Activated naive CD4-positive, alpha-beta T cell treated with anti-CD3 and anti-CD28 coated beads, Interleukin-2, amount 50 U/mL, for 16 hours (primary cell): Measurements from ENCODE around the gene IL1RAPL1.

Source experiments
- DNase-seq: peaks from one replicate; pipeline ENCODE4 v3.0.0-alpha.2; 2020

IL1RAPL1 gene

GRCh38 chrX:29455702-29456101, 868.5 kb downstream of the IL1RAPL1 start:
- DNase-seq: no peak

GRCh38 chrX:29461039-29461438, 873.8 kb downstream of the IL1RAPL1 start:
- no peak for DNase-seq

DNA sequence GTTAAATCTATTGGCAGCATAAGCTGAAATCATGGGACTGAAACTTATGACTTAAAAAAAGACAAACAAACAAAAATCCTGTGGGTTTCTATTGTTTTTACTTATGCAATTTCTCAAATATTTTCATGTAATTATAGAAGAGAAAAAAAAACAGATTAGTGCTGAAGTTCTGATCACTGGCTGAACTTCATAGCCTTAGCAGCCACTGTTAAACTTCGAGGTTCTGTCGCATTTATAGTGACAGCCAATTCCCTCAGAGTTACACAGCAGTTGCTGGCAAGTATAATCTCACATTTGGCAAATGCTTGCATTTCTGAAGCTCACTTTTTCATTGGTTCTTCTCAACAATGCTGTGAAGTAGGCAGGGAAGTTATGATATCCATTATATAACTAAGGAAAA, 879.2 kb downstream of the IL1RAPL1 start:
- no peak for DNase-seq

GRCh38 chrX:29468911-29469494, 881.8 kb downstream of the IL1RAPL1 start:
- DNase-seq: no peak

- no peak for DNase-seq
Observed at GRCh38 chrX:29470030-29470429, 882.8 kb downstream of the IL1RAPL1 start.

- no peak for DNase-seq
Observed at GRCh38 chrX:29471829-29472228, 884.6 kb downstream of the IL1RAPL1 start.

DNA sequence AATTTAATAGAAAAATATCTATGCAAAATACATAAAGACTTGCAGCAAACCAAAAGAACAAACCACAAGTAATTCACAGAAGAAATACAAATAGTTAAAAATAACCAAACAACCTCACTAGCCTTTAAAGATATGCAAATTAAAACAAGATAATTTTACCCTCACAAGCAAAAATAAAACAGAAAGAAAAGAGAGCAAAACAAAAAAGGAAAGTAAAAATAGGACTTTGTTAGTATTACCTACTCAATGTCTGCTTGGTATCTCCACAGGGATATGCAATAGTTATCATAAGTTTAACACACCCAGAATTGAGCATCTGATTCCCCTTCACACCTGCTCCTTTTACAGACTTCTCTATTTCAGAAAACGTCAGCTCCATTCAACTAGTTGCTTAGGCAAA, 890.6 kb downstream of the IL1RAPL1 start:
- DNase-seq: no peak

GRCh38 chrX:29478336-29479069, 891.3 kb downstream of the IL1RAPL1 start:
- no peak for DNase-seq

GRCh38 chrX:29487214-29487613, 900.0 kb downstream of the IL1RAPL1 start:
- no peak for DNase-seq

DNA sequence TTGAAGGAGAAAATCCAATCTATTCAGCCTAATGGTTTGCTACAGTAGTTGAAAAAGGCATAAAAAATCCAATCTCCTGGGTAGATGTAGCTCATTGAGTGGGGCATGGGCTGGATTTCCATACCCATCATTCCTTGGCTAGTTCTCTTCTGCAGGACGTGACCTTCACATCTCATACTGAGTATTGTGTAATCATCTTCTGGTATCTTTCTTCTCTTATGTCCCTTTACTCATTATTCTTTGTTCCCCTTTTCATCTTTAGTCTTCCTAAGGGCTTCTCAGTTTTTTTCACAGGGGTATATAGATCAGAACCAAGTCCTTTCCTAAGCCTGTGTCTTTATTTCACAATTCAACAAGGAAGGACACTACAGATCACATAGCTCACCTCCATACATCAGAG, 900.5 kb downstream of the IL1RAPL1 start:
- no peak for DNase-seq

- DNase-seq: no peak
Observed at GRCh38 chrX:29488919-29489318, 901.7 kb downstream of the IL1RAPL1 start.

DNA sequence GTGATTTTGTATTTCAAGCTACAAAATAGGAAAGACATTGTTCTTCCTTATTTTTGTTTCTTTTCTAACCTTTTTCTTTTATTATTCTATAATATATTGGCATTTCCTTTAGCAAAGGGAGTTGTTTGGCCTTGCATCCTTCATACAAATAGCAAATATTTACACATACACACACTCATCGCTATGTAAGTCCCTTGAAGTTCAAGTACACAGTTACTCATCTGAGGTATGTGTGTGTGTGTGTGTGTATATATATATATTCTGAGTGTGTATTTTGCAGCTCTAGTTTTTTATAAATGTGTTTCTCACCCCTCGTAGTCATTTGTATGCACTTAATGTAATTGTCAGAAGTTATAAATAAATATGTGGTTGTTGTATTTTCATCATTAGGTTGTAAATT, 903.4 kb downstream of the IL1RAPL1 start:
- DNase-seq: no peak

DNA sequence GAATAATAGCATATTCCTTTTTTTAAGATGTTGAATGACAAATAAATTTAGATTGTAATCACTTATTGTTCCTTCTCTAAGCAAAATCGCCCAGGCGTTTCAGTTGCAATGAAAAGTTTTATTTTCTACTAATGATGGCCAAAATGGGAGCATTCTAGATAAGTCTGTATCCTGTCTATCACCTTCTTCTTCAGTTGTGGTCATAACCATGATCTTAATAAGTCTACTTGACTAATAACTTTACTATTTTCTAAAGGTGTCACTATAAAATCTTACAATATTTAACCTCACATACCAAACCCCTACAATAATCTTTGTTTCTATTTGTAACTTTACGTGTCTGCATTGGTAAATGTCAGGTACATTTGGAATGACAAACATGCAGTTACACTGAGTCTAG, 904.4 kb downstream of the IL1RAPL1 start:
- DNase-seq: no peak

DNA sequence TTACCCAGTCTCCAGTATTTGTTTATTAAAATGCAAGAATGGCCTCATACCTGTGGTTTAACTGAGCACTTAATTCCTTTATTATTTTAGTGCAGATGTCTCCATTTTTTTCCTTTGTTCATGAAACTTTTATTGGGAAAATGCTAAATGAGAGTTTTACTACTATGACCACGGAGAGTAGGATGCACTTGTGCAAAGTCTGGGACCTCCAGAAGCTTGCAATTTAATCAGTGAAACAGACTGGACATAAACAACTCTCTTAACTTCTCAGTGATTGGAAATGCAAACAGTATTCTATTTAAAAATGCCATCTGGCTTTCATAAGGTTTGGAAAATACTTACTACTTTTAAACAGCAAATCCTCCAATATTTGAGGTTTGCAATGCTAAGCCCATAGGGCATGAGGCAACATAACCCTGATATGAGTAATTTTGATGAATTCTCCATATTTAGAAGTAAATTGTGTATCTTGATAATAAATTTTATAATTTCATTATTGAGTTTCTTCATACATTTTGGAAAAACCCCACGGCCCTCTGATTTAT, 909.5 kb downstream of the IL1RAPL1 start:
- no peak for DNase-seq

DNA sequence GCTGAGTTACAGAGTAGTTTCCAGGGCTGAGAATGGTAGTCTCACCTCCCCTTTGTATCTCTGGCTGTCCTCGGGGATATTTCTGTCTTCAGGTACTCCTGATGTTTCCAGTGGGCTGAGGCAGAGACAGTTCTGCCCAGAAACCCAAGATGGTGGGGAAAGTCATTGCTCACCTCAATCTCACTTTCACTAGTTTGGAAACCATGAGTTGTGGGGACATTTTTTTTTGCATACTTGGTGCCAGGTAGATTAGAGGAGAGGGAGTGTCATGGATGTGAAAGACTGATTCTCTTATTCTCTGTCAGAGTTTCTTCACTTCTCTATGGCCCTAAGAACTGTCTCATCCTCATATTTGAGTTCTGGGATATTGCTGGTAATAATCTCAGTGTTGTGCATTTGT, 919.5 kb downstream of the IL1RAPL1 start:
- DNase-seq: no peak

DNA sequence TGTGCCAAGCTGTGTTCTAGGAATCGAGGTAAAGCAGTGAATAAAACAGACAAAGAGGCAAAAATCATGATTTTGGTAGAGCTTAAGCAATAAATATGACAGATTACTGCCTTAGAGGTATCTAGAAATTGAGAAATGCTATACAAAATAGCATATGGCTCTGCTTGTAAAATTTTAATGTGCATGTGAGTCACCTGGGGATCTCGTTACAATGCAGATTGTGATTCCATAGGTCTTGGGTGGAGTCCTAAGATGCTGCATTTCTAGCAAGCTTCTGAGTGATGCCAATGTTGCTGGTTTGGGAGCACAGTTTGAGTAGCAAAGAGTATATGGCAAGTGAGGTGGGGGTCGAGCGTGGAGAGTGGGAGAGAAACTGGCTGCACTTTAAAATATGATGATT, 930.9 kb downstream of the IL1RAPL1 start:
- DNase-seq: no peak

- DNase-seq: no peak
Observed at GRCh38 chrX:29528281-29528680, 941.0 kb downstream of the IL1RAPL1 start.

GRCh38 chrX:29530501-29530900, 943.3 kb downstream of the IL1RAPL1 start:
- no peak for DNase-seq

DNA sequence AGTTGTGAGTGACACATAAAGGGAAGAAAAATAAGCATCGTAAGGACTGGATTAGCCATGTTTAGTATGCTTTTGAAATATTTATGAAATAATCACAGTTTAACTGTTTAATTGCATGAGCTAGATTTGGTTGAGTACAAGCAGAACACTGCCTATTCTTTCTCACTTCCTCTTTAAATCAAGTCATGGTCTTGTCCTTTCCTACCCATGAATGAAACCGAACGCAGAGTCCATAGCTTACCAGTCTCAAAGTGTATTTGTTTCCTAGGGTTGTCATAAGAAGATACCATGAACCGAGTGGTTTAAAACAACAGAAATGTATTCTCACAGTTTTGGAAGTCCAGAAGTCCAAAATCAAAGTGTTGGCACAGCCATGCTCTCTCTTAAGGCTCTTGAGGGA, 944.1 kb downstream of the IL1RAPL1 start:
- DNase-seq: no peak

GRCh38 chrX:29535212-29536162, 948.2 kb downstream of the IL1RAPL1 start:
- DNase-seq: no peak

DNA sequence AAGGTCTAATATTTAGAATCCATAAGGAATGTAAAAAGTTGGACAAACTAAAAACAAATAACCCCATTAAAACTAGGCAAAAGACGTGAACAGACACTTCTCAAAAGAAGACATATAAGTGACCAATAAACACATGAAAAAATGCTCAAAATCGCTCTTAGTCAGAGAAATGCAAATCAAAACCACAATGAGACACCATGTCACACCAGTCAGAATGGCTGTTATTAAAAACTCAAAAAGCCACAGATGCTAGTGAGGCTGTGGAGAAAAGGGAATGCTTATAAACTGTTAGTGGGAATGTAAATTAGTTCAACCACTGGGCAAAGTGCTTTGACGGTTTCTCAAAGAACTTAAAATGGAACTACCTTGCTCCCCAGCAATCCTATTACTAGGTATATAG, 953.8 kb downstream of the IL1RAPL1 start:
- no peak for DNase-seq

DNA sequence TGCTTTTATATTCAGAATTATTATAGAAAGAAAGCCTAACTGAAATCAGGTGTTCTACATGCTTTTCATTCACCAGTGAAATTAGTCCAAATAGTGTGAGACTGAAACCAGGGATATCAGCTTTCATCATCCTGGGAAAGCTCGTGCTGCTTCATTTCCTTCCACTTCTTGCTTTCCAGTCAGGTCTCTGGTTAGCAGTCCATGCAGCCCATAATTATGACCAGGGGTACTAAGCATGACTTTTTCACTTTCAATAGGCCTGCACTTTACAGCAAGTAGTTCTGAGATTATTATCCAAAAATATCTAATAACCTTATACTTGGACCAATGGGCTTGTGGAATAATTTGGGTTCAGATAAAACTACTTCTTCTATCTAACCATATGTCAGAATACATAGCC, 954.9 kb downstream of the IL1RAPL1 start:
- no peak for DNase-seq

- no peak for DNase-seq
Observed at GRCh38 chrX:29545878-29546277, 958.6 kb downstream of the IL1RAPL1 start.

DNA sequence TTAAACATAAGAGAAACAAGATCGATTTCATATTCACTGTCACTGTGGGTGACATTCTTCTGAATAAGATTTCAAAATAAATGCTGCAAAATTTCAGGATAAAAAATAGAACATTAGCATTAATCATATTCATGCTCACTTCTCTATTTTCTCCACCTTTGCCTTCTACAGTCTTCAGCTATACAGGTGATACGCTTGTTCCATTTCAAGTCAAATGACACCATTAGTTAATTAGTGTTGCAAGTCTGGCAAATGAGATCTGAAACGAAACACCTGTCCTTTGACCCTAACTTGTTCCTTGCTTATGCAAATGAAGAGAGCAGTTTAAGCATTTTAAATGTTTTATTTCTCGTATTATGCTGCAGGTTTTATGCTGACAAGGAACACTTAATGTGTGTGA, 960.6 kb downstream of the IL1RAPL1 start:
- no peak for DNase-seq
